ENCODE results near the gene ATAD3B.

DNA sequence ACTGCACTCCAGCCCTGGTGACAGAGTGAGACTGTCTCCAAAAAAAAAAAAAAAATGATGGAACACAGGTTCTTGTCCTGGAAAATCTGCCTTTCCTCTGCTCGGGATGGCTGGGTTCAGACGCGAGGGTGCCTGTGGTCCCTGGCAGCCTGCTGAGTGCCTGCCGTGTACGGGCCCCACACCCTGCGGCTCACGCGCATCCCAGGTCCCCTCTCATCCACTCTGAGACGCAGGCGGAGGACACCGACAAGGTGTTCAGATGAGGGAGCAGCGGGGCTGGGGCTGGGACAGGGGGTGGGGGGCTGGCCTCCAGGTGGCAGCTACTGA is 46.2 kb upstream of the ATAD3B start:
- no peak for TF ChIP-seq CTCF (IDR thresholded peaks at IDR 0.05)
- TF ChIP-seq POLR2AphosphoS5 (IDR thresholded peaks at IDR 0.05): no peak
- no peak for TF ChIP-seq POLR2A (IDR thresholded peaks at IDR 0.05)
